Measurements from ENCODE around the gene THBS3. TPM values are rescaled to one million over a fixed set of nuclear protein-coding genes. Genes with fewer than 3 reads are reported as not detected.

The THBS3 gene
- total and polyA plus RNA-seq, 2 of the 13 experiments (the other 11 are each of a cell fraction or from before 2014, with no cell fraction given) = 0.86 to 3.6 TPM

GRCh38 chr1:155208541-155209311 lies 1.0 kb upstream of the THBS3 start, which contains the start of gene MTX1 (continued):
- peak; percentile 32; the same call in 1 of the 2 replicates for TF ChIP-seq KDM2A (CRISPR knock-in tag; IDR thresholded peaks at IDR 0.05; ENCODE audit: borderline replicate concordance, low read depth)
- no peak; the same call in 1 of the 2 replicates for TF ChIP-seq ZNF234 (CRISPR knock-in tag; conservative IDR thresholded peaks at IDR 0.05)
- TF ChIP-seq ZNF549 (CRISPR knock-in tag; IDR thresholded peaks at IDR 0.05) = no peak
- no peak for TF ChIP-seq ZNF780A (CRISPR knock-in tag; IDR thresholded peaks at IDR 0.05)
- TF ChIP-seq ZNF343 (CRISPR knock-in tag; IDR thresholded peaks at IDR 0.05) = no peak
- TF ChIP-seq MLX (CRISPR knock-in tag; IDR thresholded peaks at IDR 0.05) = no peak
- TF ChIP-seq, protein P1, sequence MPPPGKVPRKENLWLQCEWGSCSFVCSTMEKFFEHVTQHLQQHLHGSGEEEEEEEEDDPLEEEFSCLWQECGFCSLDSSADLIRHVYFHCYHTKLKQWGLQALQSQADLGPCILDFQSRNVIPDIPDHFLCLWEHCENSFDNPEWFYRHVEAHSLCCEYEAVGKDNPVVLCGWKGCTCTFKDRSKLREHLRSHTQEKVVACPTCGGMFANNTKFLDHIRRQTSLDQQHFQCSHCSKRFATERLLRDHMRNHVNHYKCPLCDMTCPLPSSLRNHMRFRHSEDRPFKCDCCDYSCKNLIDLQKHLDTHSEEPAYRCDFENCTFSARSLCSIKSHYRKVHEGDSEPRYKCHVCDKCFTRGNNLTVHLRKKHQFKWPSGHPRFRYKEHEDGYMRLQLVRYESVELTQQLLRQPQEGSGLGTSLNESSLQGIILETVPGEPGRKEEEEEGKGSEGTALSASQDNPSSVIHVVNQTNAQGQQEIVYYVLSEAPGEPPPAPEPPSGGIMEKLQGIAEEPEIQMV (CRISPR knock-in tag; IDR thresholded peaks at IDR 0.05; ENCODE audit: low read depth) = no peak
- TF ChIP-seq MTF2 (CRISPR knock-in tag; IDR thresholded peaks at IDR 0.05; ENCODE audit: borderline replicate concordance) = no peak
- no peak; the same call in 1 of the 2 replicates for TF ChIP-seq ONECUT2 (CRISPR knock-in tag; IDR thresholded peaks at IDR 0.05)
- peak; percentile 68 for TF ChIP-seq RBM39 (IDR thresholded peaks at IDR 0.05; ENCODE audit: low read depth, low read length, poor library complexity, severe bottlenecking)
- no peak for TF ChIP-seq SETDB1 (CRISPR knock-in tag; IDR thresholded peaks at IDR 0.05; ENCODE audit: borderline replicate concordance)
- TF ChIP-seq, protein P2, sequence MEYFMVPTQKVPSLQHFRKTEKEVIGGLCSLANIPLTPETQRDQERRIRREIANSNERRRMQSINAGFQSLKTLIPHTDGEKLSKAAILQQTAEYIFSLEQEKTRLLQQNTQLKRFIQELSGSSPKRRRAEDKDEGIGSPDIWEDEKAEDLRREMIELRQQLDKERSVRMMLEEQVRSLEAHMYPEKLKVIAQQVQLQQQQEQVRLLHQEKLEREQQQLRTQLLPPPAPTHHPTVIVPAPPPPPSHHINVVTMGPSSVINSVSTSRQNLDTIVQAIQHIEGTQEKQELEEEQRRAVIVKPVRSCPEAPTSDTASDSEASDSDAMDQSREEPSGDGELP (IDR thresholded peaks at IDR 0.05; ENCODE audit: borderline replicate concordance, low read depth) = no peak
- no peak for TF ChIP-seq JUNB (CRISPR knock-in tag; IDR thresholded peaks at IDR 0.05; ENCODE audit: borderline replicate concordance)
- no peak for TF ChIP-seq ZNF382 (CRISPR knock-in tag; IDR thresholded peaks at IDR 0.05; ENCODE audit: borderline replicate concordance)
- TF ChIP-seq MYNN (CRISPR knock-in tag; IDR thresholded peaks at IDR 0.05; ENCODE audit: low read depth) = no peak
- TF ChIP-seq, protein P3, sequence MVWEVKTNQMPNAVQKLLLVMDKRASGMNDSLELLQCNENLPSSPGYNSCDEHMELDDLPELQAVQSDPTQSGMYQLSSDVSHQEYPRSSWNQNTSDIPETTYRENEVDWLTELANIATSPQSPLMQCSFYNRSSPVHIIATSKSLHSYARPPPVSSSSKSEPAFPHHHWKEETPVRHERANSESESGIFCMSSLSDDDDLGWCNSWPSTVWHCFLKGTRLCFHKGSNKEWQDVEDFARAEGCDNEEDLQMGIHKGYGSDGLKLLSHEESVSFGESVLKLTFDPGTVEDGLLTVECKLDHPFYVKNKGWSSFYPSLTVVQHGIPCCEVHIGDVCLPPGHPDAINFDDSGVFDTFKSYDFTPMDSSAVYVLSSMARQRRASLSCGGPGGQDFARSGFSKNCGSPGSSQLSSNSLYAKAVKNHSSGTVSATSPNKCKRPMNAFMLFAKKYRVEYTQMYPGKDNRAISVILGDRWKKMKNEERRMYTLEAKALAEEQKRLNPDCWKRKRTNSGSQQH (CRISPR knock-in tag; IDR thresholded peaks at IDR 0.05; ENCODE audit: low read depth) = peak; percentile 85; the same call in 1 of the 2 replicates
- 0 out of 2 replicates have a peak, but pooled peaks have one; percentile 49 for TF ChIP-seq NFATC3 (CRISPR knock-in tag; IDR thresholded peaks at IDR 0.05)
- TF ChIP-seq THYN1 (CRISPR knock-in tag; IDR thresholded peaks at IDR 0.05; ENCODE audit: borderline replicate concordance, low read depth) = no peak
- TF ChIP-seq, protein P4, sequence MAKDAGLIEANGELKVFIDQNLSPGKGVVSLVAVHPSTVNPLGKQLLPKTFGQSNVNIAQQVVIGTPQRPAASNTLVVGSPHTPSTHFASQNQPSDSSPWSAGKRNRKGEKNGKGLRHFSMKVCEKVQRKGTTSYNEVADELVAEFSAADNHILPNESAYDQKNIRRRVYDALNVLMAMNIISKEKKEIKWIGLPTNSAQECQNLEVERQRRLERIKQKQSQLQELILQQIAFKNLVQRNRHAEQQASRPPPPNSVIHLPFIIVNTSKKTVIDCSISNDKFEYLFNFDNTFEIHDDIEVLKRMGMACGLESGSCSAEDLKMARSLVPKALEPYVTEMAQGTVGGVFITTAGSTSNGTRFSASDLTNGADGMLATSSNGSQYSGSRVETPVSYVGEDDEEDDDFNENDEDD (CRISPR knock-in tag; IDR thresholded peaks at IDR 0.05; ENCODE audit: borderline replicate concordance) = no peak
- no peak for TF ChIP-seq NFIC (IDR thresholded peaks at IDR 0.05; ENCODE audit: low read length)
- peak; percentile 71; the same call in 1 of the 2 replicates for TF ChIP-seq THAP11 (CRISPR knock-in tag; IDR thresholded peaks at IDR 0.05)
- no peak for TF ChIP-seq MATR3 (CRISPR knock-in tag; IDR thresholded peaks at IDR 0.05)
- no peak for TF ChIP-seq ELF4 (CRISPR knock-in tag; IDR thresholded peaks at IDR 0.05; ENCODE audit: borderline replicate concordance)
- TF ChIP-seq ZNF713 (CRISPR knock-in tag; IDR thresholded peaks at IDR 0.05) = no peak
- no peak for TF ChIP-seq PAWR (CRISPR knock-in tag; IDR thresholded peaks at IDR 0.05; ENCODE audit: borderline replicate concordance)
